Transverse colon (tissue), 4 donors: ENCODE results near the gene SLC25A13. TPM values are rescaled to one million over a fixed set of nuclear protein-coding genes. Genes with fewer than 3 reads are reported as not detected.
"Not testable (repeated sequence)": the region's sequence is repeated elsewhere in the genome, so short reads cannot be mapped to it uniquely, and the experiment has no call there.

Experiments used
- DNase-seq: peaks from one replicate; pipeline ENCODE4 v3.0.0-alpha.2; 2019
- H3K27ac ChIP-seq, 4 donors: fragments of 200-600 bp; sonication (generic); 2 replicates each; pipeline ENCODE4 v1.5.1; 2016 to 2018; ENCODE audit warnings: inconsistent platforms in 4 of 4
- H3K27me3 ChIP-seq: fragments of 200-600 bp; sonication (generic); 2 replicates; pipeline ENCODE4 v1.5.1; 2017; ENCODE audit warnings: inconsistent platforms
- H3K36me3 ChIP-seq, 4 donors: fragments of 200-600 bp; sonication (generic); 2 replicates each; pipeline ENCODE4 v1.5.1; 2017 to 2019; ENCODE audit warnings: inconsistent platforms in 4 of 4
- H3K4me1 ChIP-seq, 4 donors: fragments of 200-600 bp; sonication (generic); 2 replicates each; pipeline ENCODE4 v1.5.1; 2017 to 2020; ENCODE audit warnings: inconsistent platforms in 4 of 4
- H3K4me3 ChIP-seq, 4 donors: fragments of 200-600 bp; sonication (generic); 1 replicate in 1 of 4; 2 replicates in 3 of 4; pipeline versions ENCODE4 v1.5.1 to v1.6.1; 2017 to 2019; ENCODE audit warnings: inconsistent platforms in 4 of 4
- H3K9me3 ChIP-seq, 2 donors: fragments of 200-600 bp; sonication (generic); 2 replicates each; pipeline ENCODE4 v1.5.1; 2017 to 2019; ENCODE audit warnings: inconsistent platforms in 2 of 2
- EP300 ChIP-seq: sonication (generic); formaldehyde crosslinking; IDR thresholded peaks from one replicate; pipeline ENCODE4 v1.6.1; 2017; ENCODE audit warnings: antibody characterized with exemption, low read depth
- POLR2A ChIP-seq: fragments of 450-650 bp; IDR thresholded peaks from one replicate; pipeline ENCODE4 v1.6.1; 2016; ENCODE audit warnings: antibody characterized with exemption, mild to moderate bottlenecking, moderate library complexity
- POLR2AphosphoS5 ChIP-seq, 3 donors: sonication (generic); formaldehyde crosslinking; IDR thresholded peaks; one replicate each; pipeline ENCODE4 v1.6.1; 2016; ENCODE audit warnings: antibody characterized with exemption in 3 of 3
- WGBS, 2 donors: methylation state at CpG; one replicate each; pipeline ENCODE4 v1.1.5; 2018; ENCODE audit warnings: low coverage in 1 of 2; 5-methylcytosine and 5-hydroxymethylcytosine counted together
- in situ Hi-C, 4 donors: fragments of 200-750 bp; cut with MboI; loops; one replicate each; pipeline versions ENCODE4 v1.15.0 to v1.15.1; 2017; ENCODE audit warnings: low sequenced_read_pairs in 3 of 4, low pct_ligation_motif_present in 1 of 4, low pct_unique_long_range_greater_than_20kb in 1 of 4
- intact Hi-C: fragments of 100-400 bp; cut with DNase I; formaldehyde crosslinking; loops from one replicate; pipeline ENCODE4 v1.15.1; 2023; ENCODE audit warnings: low total_unique reads
- total RNA-seq, 4 donors: library from RNA; depleted of rRNA; stranded (reverse); fragments of >200 nt; gene quantifications; one replicate each; pipeline ENCODE4 v1.1.0, GENCODE V29; 2016
- TF ChIP-seq, protein P1 (sequence below), 5 experiments: fragments of 200-600 bp in 3 of 5; fragments of 450-650 bp in 2 of 5; sonication (generic) in 3 of 5; IDR thresholded peaks; 1 replicate in 2 of 5; 2 replicates in 3 of 5; pipeline ENCODE4 v1.5.1; 2016 to 2017; ENCODE audit warnings: antibody characterized with exemption in 5 of 5, inconsistent platforms in 3 of 5, mild to moderate bottlenecking in 2 of 5, moderate library complexity in 1 of 5

The SLC25A13 gene
- total RNA-seq, 4 donors from 2014 or later, result 7.8 to 68.9 (median 59.6) TPM

DNA sequence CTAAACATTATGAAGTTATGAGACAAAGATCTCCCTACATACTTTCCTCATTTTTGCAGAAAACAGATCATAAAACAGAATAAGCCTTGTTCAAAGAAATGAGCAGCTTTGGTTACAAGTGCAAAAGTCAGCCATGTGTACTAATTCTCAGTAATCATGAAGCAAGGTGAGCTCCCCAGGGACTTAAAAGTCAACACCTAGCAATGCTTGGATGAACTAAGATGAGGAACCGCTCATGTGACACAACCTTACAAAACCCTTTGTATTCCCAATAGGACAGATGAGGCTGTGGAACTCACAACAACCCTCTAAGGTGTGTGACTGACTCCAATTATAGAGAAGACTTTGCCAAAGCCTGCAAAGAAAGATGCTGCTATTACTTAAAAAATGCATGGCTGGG lies 154.5 kb downstream of the SLC25A13 start:
- Histone ChIP-seq H3K27me3 (no peaks in the 10 kb centered on the region), H3K9me3 (no peaks in the 10 kb centered on the region), H3K36me3 (peaks cover 0 to 19% (median 5%) of the 10 kb centered on the region in 4 donors), H3K4me3 (no peak overlapping the region), H3K4me1 (no peaks in the 10 kb centered on the region), H3K27ac (no peak overlapping the region)
- TF ChIP-seq, protein P1, sequence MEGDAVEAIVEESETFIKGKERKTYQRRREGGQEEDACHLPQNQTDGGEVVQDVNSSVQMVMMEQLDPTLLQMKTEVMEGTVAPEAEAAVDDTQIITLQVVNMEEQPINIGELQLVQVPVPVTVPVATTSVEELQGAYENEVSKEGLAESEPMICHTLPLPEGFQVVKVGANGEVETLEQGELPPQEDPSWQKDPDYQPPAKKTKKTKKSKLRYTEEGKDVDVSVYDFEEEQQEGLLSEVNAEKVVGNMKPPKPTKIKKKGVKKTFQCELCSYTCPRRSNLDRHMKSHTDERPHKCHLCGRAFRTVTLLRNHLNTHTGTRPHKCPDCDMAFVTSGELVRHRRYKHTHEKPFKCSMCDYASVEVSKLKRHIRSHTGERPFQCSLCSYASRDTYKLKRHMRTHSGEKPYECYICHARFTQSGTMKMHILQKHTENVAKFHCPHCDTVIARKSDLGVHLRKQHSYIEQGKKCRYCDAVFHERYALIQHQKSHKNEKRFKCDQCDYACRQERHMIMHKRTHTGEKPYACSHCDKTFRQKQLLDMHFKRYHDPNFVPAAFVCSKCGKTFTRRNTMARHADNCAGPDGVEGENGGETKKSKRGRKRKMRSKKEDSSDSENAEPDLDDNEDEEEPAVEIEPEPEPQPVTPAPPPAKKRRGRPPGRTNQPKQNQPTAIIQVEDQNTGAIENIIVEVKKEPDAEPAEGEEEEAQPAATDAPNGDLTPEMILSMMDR (IDR thresholded peaks at IDR 0.05), result no peak
- TF ChIP-seq POLR2AphosphoS5 (IDR thresholded peaks at IDR 0.05) (no peak), EP300 (no peak), POLR2A (no peak)
- intact Hi-C loops (no loop called here), in situ Hi-C loops (loop anchor here in 1 of 4 donors (25.0 kb wide), 1 partner anchor 105 kb away; no protein-coding TSS in a partner anchor)
- 75 to 100% methylated on average over 1 of the region's 1 CpG for WGBS, 2 donors
- no peak for DNase-seq

DNA sequence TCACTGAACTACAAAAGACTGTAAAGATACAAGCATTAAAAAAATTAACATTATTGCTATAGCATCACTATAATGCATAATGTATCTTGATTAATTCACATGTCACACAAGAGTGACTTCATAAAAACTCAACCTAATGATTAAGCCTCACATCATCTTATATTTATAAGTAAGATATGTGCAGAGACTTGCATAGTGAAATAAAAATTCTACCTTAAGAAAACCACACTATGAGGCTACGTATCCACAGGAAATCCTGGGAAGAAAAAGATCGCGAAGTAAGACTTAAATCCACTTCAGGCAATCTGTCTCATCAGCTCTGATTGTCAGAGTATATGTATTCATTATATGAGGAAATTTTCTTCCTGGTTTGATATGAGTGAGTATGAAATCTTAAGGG lies 160.0 kb downstream of the SLC25A13 start:
- intact Hi-C loops (no loop called here), in situ Hi-C loops (loop anchor here in 1 of 4 donors (25.0 kb wide), 1 partner anchor 100 kb away; no protein-coding TSS in a partner anchor)
- no peaks in the 10 kb centered on the region for H3K4me1 ChIP-seq
- no peak overlapping the region for H3K4me3 ChIP-seq
- no peak for DNase-seq
- peaks cover 0 to 31% (median 2%) of the 10 kb centered on the region in 4 donors for H3K36me3 ChIP-seq
- TF ChIP-seq POLR2AphosphoS5 (IDR thresholded peaks at IDR 0.05), result no peak
- TF ChIP-seq EP300, result no peak
- TF ChIP-seq POLR2A, result no peak
- TF ChIP-seq, protein P1 (IDR thresholded peaks at IDR 0.05), result no peak
- no peaks in the 10 kb centered on the region for H3K27me3 ChIP-seq
- H3K27ac ChIP-seq, result no peak overlapping the region
- whole genome bisulfite sequencing, 2 donors, result 89 to 95% methylated on average over 3 of the region's 3 CpGs
- no peaks in the 10 kb centered on the region for H3K9me3 ChIP-seq

GRCh38 chr7:96157856-96158255 lies 164.0 kb downstream of the SLC25A13 start:
- in situ Hi-C loops, result loop anchor here in 1 of 4 donors (25.0 kb wide), 1 partner anchor 96 kb away; no protein-coding TSS in a partner anchor
- intact Hi-C loops, result no loop called here
- DNase-seq, result no peak
- Histone ChIP-seq H3K36me3 (peaks cover 0 to 18% (median 0%) of the 10 kb centered on the region in 4 donors), H3K4me3 (no peak overlapping the region), H3K9me3 (no peaks in the 10 kb centered on the region), H3K27me3 (no peaks in the 10 kb centered on the region), H3K4me1 (no peaks in the 10 kb centered on the region), H3K27ac (no peak overlapping the region)
- TF ChIP-seq POLR2AphosphoS5 (IDR thresholded peaks at IDR 0.05), result no peak
- TF ChIP-seq EP300, result no peak
- no peak for TF ChIP-seq POLR2A
- TF ChIP-seq, protein P1 (IDR thresholded peaks at IDR 0.05), result no peak
- WGBS, 2 donors, result 91 to 100% methylated on average over 1 of the region's 1 CpG

GRCh38 chr7:96154506-96154905 lies 167.4 kb downstream of the SLC25A13 start:
- intact Hi-C loops, DNase-seq, H3K9me3 ChIP-seq, H3K4me1 ChIP-seq, H3K27me3 ChIP-seq, H3K27ac ChIP-seq, H3K4me3 ChIP-seq, H3K36me3 ChIP-seq: not testable (repeated sequence)
- in situ Hi-C loops, result loop anchor here in 1 of 4 donors (25.0 kb wide), 1 partner anchor 92 kb away; no protein-coding TSS in a partner anchor
- 90 to 91% methylated on average over 4 to 6 of the region's 6 CpGs for WGBS, 2 donors

DNA sequence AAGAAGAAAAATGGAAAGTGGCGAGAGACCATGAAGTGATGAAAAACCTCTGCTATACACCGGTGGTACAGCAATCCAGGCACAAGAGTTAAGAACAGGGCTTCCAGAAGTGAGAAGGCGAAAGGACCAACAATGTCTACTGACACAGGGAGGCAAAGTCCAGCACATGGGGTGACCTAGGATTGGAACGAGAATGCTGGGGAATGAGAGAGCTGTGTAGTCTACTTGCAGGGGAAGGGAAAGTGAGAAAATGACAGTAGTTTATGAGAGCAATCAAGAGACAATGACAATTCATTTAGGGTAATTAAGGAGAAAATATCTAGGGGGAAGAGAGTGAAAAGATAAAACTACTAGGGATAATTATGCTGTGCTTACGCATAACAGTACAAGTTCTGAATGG lies 169.2 kb downstream of the SLC25A13 start:
- no peaks in the 10 kb centered on the region for H3K9me3 ChIP-seq
- TF ChIP-seq, protein P1 (IDR thresholded peaks at IDR 0.05), result no peak
- TF ChIP-seq POLR2AphosphoS5 (IDR thresholded peaks at IDR 0.05) (no peak), POLR2A (no peak), EP300 (no peak)
- no peak for DNase-seq
- intact Hi-C loops, result no loop called here
- peaks cover 0 to 6% (median 0%) of the 10 kb centered on the region in 4 donors for H3K36me3 ChIP-seq
- H3K27ac ChIP-seq, result no peak overlapping the region
- H3K27me3 ChIP-seq, result no peaks in the 10 kb centered on the region
- in situ Hi-C loops, result loop anchor here in 1 of 4 donors (25.0 kb wide), 1 partner anchor 90 kb away; no protein-coding TSS in a partner anchor
- no peak overlapping the region for H3K4me3 ChIP-seq
- 93 to 95% methylated on average over 4 to 5 of the region's 5 CpGs for WGBS, 2 donors
- H3K4me1 ChIP-seq, result no peaks in the 10 kb centered on the region
